GM19468 (cell line): ENCODE data around the gene NCOR1.
"Not testable (repeated sequence)": the region's sequence is repeated elsewhere in the genome, so short reads cannot be mapped to it uniquely, and the experiment has no call there.

Experiments used
- ATAC-seq: cut with Tn5 transposase; IDR thresholded peaks from one replicate; pipeline ENCODE4 v1.9.1; 2021; ENCODE audit warnings: mild to moderate bottlenecking, moderate library complexity, moderate number of reproducible peaks; ENCODE audit not compliant: unreplicated experiment; ENCODE audit errors: extremely low read depth

NCOR1 gene

DNA sequence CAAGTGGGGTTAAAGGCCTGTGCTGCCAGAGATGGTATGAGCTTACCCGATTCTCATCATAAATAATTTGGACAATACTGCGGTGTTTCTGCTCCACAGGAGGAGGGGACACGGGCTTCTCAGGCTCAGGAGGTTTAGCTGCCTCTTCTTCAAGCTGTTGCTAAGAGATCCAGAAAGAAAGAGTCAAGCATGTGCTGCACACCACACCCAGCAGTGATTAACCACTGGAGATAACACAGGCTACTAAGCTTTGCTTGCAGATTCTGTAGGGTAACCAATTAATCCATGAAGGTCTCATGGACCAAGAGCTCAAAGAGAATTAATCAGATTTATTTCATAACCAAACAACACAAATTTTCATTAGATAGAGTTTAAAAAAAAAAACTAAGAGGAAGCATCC is 56.6 kb downstream of the NCOR1 start:
- no peak for ATAC-seq

DNA sequence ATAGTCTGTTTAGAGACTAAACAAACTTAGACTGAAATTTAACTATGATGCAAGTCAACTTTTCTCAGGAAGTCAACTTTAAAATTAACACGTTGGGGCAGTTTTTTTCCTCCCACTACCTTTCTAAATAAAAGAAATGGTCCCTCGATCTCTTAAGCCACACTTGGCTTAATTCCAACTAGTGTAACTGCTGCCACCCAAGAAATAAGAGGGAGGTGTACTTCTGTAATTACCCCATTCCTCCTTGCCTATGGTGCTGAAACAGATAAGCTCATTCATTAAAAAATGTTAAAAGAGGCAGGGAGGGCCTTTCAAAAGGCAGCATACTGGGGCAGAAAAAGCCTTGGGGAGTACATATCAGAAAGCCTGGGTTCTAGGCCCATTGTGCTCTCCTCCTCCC is 59.8 kb downstream of the NCOR1 start:
- ATAC-seq = no peak

- not testable (repeated sequence) for ATAC-seq
Measured at GRCh38 chr17:16152326-16152725, 63.0 kb downstream of the NCOR1 start.

GRCh38 chr17:16150251-16150856 is 65.0 kb downstream of the NCOR1 start:
- no peak for ATAC-seq

DNA sequence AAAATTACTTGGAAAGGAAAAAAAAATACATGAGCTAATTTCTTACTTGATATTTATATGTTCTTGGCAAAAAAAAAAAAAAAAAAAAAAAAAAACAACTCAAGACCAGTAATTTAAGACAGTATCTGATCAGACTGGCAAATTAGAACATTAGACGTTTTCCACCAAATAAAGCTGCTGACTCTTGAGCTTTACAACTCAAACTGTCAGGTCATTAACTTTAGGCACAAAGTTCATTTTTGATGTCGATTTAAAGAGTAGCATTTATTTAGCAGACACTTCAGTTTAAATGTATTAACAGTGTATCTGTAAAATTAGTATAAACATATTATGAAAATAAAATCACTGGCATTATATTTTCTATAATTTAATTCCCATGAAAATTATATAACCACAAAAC is 66.7 kb downstream of the NCOR1 start:
- no peak for ATAC-seq

DNA sequence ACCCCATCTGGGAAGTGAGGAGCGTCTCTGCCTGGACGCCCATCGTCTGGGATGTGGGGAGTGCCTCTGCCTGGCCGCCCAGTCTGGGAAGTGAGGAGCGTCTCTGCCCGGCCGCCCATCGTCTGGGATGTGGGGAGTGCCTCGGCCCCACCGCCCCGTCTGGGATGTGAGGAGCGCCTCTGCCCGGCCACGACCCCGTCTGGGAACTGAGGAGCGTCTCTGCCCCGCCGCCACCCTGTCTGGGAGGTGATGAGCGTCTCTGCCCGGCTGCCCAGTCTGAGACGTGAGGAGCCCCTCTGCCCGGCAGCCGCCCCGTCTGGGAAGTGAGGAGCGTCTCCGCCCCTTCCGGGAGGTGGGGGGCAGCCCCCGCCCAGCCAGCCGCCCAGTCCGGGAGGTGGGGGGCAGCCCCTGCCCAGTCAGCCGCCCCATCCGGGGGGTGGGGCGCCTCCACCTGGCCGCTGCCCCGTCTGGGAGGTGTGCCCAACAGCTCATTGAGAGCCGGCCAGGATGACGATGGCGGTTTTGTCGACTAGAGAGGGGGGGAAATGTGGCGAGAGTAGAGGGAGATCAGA is 69.9 kb downstream of the NCOR1 start:
- not testable (repeated sequence) for ATAC-seq

DNA sequence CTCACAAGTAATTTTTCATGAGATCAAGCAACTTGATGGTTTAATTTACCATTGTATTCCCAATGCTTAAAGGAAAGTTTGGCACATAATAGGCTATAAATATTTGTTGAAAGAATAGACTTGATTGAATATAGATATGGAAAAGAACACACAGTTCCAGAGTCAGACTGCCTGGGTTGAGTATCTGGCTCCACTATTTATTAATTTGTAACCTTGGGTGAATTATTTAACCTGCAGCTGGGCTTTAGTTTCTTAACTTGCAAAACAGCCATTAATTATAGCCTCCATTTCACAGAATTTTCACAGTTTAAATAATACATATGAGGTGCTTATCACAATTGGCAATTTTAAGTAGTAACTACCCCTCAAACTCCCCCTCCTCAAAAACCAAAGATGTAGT is 73.6 kb downstream of the NCOR1 start:
- ATAC-seq = no peak

DNA sequence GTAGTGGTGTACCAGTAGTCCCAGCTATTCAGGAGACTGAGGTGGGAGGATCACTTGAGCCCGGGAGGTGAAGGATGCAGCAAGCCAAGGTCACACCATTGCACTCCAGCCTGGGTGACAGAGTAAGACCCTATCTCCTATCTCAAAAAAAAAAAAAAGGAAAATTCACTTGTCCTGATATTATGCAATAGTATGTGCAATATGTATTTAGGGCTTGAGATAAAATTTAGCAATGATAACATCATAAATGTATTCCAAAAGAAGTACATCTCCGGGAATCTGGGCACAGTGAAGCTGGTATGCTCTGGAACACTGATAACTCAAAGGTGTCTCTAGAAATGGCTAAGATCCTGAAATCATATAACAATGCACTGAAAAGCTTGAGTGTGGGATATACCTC is 74.5 kb downstream of the NCOR1 start:
- ATAC-seq = no peak

DNA sequence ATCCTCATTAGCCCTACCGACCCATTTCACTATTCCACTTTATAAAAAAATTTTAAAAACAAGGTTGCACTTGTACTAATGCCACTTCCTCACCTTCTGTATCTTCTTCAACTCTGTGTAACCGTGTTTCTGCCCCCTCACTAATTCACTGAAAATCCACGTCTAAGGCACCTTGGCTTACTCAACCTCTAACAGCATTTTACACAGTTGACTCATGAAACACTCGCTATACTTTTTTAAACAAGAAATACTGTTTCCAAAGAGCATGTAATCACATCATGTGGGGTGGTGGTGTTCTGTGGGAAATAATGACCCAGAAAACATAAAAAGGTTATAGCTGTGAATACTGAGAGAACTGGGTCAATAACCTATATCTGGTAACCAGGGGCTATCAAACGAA is 79.9 kb downstream of the NCOR1 start:
- no peak for ATAC-seq

- ATAC-seq = no peak
Measured at GRCh38 chr17:16131593-16131992, 83.7 kb downstream of the NCOR1 start.

GRCh38 chr17:16129441-16130205 is 85.7 kb downstream of the NCOR1 start:
- no peak for ATAC-seq

DNA sequence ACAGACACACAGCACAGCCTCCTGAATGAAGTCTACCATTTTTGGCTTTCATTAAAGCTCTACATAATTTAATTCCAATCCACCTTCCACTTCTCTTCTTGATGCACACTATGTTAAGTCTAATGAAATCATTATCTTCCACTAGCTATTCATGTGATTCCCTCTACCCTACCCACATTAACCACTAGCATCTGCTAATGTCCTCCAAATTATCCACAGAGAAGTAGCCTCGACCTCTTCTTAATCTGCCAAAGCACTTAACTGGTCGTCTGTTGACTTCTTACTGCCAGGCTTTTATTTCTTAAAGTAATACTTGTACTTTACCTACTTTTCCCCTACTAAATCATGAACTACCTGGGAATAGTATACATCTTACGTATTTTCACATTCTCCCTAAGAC is 91.8 kb downstream of the NCOR1 start:
- ATAC-seq = no peak

- no peak for ATAC-seq
Measured at GRCh38 chr17:16122697-16123434, 92.5 kb downstream of the NCOR1 start.

GRCh38 chr17:16121915-16122314 is 93.4 kb downstream of the NCOR1 start:
- ATAC-seq = no peak

GRCh38 chr17:16120937-16121336 is 94.4 kb downstream of the NCOR1 start:
- no peak for ATAC-seq

GRCh38 chr17:16117149-16117548 is 98.2 kb downstream of the NCOR1 start:
- ATAC-seq = no peak

DNA sequence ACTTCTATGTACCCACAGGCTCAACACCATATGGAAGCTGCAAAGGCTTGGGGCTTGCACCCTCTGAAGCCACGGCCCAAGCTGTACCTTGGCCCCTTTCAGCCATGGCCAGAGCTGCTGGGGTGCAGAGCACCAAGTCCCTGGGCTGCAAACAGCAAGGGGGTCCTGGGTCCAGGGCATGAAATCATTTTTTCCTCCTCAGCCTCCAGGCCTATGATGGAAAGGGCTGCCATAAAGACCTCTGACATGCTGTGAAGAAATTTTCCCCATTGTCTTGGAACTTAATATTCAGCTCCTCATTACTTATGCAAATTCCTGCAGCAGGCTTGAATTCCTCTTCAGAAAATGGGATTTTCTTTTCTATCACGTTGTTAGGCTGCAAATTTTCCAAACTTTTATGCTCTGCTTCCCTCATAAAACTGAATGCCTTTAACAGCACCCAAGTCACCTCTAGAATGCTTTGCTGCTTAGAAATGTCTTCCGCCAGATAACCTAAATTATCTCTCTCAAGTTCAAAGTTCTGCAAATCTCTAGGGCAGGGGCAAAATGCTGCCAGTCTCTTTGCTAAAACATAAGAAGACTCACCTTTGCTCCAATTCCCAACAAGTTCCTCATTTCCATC is 100.1 kb downstream of the NCOR1 start:
- ATAC-seq = not testable (repeated sequence)

DNA sequence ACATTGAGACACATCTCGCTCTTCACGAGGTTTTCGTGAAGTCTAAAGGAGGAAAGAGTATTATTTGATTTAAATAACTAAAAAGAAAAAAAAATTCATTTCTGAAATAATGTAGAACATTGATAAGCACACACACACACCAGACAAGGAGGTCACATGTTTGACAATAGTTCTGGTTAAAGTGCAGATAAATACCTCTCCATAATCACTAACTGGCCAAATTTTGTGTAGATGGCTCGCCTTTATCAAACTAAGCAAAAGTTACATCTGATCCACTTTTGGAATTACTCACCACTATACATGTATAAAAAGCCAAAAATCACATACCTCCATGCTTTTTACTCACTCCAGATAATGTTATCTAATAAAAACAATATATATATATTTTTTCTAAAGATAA is 106.5 kb downstream of the NCOR1 start:
- no peak for ATAC-seq

- ATAC-seq = no peak
Measured at GRCh38 chr17:16108386-16108785, 106.9 kb downstream of the NCOR1 start.

GRCh38 chr17:16107165-16107770 is 108.1 kb downstream of the NCOR1 start:
- no peak for ATAC-seq
